ELF-1 (cell line): ENCODE data around the gene NOC2L.
"Not testable (repeated sequence)": the region's sequence is repeated elsewhere in the genome, so short reads cannot be mapped to it uniquely, and the experiment has no call there.

ENCODE experiments used
- DNase-seq: peaks from one replicate; pipeline ENCODE4 v3.0.0-alpha.2; 2016; ENCODE audit warnings: low read depth, low spot score

Gene NOC2L

DNA sequence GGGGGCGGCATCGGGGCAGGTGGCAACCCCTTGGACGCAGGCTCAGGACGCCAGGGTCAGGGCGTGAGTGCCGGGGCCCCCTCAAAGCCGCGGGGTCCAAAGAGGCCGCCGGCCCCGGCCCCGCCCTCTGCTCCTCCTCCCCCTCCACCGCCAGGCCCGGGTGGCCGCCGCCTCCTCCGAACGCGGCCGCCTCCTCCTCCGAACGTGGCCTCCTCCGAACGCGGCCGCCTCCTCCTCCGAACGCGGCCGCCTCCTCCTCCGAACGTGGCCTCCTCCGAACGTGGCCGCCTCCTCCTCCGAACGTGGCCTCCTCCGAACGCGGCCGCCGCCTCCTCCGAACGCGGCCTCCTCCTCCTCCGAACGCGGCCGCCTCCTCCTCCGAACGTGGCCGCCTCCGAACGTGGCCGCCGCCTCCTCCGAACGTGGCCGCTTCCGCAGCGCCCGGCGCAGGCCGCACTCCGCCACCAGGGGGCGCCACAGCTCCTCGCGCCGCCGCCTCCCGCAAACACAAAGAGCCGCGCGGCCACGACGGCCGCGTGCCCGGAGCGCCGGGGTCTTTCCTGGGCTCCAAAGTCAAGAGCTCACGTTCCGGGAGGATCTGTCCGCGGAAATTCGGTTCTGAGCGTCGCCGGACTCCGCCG is 54.6 kb downstream of the NOC2L start:
- DNase-seq = peak; percentile 94

DNA sequence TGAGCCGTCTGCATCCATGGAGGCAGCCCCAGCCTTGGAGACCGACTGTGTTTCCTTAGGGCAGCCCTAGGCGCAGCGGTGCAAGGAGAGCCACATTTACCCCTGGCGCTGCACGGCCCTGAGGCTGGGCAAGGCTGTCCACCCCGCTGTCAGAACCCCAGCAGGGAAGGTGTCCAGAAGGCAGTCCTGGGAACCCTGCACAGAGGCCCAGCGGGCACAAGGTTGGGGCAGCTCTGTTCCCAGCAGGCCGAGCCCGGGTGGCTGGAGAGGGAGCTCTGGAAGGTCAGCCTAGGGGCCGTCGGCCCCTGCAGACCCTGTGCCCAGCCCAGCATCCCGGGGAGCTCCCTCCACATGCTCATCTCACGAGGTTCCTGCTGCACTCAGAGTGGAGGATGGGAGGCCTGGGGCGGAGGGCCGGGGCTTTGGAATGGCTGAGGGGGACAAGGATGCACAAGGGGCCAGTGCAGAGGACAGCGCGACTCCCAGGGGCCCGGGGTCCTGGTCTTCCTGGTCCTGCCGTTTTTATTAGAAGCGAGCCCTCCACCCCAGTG is 55.3 kb downstream of the NOC2L start:
- no peak for DNase-seq

DNA sequence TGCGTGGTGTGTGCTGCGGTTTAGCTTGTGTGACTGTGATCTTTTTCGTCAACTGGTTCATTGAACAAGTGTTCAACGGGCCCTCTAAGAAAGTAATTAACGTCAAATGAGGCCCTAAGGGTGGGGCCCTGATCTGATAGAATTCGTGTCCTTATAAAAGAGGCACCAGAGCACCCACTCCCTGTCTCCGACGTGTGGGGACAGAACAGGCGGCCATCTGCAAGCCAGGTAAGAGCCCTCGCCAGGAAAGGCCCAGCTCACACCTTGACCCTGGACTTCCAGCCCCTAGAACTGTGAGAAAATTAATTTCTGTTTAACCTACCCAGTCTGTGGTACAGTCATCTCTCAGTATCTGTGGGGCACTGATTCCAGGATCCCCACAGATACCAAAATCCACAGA is 55.8 kb downstream of the NOC2L start:
- DNase-seq = no peak

DNA sequence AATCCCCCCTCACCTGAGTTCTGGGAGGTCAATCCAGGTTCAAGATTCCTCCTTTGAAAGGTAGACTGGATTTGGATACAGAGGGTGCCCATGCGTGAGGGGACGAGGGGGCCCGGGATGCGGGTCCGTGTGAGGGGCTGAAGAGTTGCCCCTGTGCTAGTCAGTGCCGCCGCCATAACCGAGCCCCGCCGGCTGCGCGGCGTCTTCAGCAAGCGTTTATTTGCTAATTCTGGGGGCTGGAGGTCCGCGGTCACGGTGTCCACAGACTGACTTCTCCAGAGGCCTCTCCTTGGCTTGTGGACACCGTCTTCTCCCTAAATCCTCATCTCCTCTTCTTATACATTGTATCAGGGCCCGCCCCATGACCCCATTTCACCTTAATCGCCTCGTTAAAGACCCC is 56.3 kb downstream of the NOC2L start:
- no peak for DNase-seq

DNA sequence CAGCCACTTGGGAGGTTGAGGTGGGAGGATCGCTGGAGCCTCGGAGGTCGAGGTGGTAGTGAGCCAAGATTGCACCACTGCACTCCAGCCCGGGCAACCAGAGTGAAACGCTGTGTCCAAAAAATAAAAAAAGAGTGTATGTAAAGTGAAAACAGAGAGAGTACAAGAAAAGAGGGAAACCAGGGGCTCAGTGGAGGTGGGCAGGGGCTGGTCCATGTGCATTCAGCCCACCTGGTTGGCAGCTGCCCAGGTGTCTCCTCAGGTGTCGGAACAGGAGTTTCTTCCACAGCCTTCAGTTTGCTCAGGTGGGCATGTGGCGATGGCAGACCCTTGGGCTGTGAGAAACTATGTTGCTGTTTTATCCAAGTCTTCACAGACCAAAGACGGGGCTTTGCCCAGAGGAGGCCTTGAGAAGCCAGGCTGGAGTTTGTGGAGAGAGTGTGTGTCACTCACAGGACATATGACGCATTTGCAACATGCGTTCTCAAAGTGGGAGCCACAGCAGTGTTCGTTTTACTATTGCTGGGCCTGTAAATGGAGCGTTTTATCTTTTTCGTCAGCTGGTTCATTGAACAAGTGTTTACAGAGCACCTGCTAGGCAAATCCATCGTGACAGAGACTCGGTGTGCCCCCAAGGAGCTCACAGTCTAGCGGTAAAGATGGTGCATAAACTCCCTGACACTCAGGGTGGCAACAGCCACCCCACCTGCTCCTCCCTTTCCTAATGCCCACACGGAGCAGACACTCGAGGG is 57.8 kb downstream of the NOC2L start:
- no peak for DNase-seq

DNA sequence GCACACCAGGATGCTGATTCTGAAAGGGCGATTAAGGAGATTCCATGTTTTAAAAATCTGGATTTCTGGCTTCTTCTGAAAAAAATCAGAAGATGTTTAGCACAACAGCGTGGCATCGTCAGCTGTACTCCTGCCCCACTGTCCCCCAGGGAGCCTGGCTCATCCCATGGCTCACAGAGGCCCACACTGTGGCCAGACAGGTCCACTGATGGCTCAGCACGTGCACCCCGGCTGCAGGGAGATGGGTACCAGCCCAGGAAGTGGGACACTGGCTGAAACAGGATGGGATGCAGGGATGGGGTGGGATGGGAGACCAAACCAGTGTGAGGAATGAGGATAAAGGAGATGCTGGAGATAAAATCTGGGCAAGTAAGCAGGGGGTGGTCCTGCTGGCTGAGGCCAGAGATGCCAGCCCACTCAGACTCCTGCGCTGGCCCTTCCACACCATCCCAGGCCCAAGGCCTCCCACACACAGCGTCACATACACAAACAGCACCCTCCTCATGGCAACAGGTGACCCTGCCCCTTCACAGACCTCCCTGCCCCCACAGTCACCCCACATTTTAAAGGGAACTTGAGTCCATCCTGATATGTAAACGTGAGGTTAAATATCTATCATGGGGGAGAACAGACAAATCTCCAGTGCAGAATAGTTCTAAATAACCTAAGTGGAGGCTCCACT is 59.3 kb downstream of the NOC2L start:
- DNase-seq = no peak

DNA sequence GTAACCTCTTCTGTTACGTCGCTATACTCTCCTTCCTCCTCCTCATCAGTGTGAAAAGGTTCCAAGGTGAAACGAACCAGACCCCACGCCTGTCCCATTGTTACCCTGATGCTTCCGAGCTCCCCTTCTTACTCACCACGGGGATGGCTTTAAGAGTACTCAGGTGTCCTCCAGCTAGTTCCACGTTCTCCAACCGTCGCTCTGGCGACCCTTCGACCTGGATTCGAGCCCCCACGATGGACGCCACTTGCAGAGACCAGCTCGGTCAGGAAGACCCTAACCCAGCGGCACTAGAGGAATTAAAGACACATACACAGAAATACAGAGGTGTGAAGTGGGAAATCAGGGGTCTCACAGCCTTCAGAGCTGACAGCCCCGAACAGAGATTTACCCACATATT is 61.1 kb downstream of the NOC2L start:
- DNase-seq = not testable (repeated sequence)

DNA sequence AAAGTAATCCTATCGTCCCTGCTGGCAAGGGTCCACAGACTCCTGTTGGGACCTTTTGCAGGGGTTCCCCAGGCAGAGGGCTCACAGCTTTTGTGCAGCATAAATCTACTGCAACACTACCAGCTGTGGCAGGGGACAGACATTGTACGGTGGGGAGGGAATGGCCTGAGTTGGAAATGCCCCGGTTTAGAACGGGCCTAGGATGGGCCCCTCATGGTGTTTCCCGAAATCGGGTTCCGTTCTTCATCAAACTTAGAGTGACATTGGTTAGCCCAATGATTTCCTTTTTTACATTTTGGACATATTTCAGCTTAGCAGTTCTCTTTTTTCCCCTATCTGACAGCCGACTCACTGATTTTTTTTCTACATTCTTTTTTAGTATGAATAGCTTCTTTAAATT is 61.8 kb downstream of the NOC2L start:
- DNase-seq = no peak
